DND-41 (cell line): ENCODE data around the gene ATXN7L3B.

Source experiments
- CTCF ChIP-seq: IDR thresholded peaks from 2 replicates; pipeline ENCODE4 v1.5.1; 2012; ENCODE audit warnings: borderline replicate concordance, low read length, moderate library complexity, mild to moderate bottlenecking; ENCODE audit not compliant: poor library complexity, severe bottlenecking; ENCODE audit errors: extremely low read depth
- EZH2 ChIP-seq: IDR thresholded peaks from 3 replicates; pipeline ENCODE4 v1.6.1; 2012; ENCODE audit warnings: borderline replicate concordance, low read depth, mild to moderate bottlenecking, moderate library complexity, low read length, inconsistent platforms; ENCODE audit not compliant: severe bottlenecking

- TF ChIP-seq CTCF (no peak), EZH2 (no peak)
These were observed 48.6 kb downstream of the ATXN7L3B start for GRCh38 chr12:74586251-74586650.
